Stomach (tissue), 4 donors: ENCODE data around the gene ANKRD53.

Experiments used
- POLR2A ChIP-seq, 4 donors: fragments of 450-650 bp; IDR thresholded peaks; one replicate each; pipeline ENCODE4 v1.6.1; 2016; ENCODE audit warnings: antibody characterized with exemption in 4 of 4, control low read depth in 2 of 4, mild to moderate bottlenecking in 1 of 4, moderate library complexity in 1 of 4
- POLR2AphosphoS5 ChIP-seq, 3 donors: sonication (generic); formaldehyde crosslinking; IDR thresholded peaks; one replicate each; pipeline ENCODE4 v1.6.1; 2016; ENCODE audit warnings: antibody characterized with exemption in 3 of 3
- TF ChIP-seq, protein P1 (sequence below), 7 experiments: fragments of 450-650 bp in 4 of 7; fragments of 200-600 bp in 3 of 7; sonication (generic) in 3 of 7; IDR thresholded peaks; one replicate each; pipeline ENCODE4 v1.5.1; 2016 to 2019; ENCODE audit warnings: antibody characterized with exemption in 7 of 7, control low read depth in 2 of 7, mild to moderate bottlenecking in 1 of 7

DNA sequence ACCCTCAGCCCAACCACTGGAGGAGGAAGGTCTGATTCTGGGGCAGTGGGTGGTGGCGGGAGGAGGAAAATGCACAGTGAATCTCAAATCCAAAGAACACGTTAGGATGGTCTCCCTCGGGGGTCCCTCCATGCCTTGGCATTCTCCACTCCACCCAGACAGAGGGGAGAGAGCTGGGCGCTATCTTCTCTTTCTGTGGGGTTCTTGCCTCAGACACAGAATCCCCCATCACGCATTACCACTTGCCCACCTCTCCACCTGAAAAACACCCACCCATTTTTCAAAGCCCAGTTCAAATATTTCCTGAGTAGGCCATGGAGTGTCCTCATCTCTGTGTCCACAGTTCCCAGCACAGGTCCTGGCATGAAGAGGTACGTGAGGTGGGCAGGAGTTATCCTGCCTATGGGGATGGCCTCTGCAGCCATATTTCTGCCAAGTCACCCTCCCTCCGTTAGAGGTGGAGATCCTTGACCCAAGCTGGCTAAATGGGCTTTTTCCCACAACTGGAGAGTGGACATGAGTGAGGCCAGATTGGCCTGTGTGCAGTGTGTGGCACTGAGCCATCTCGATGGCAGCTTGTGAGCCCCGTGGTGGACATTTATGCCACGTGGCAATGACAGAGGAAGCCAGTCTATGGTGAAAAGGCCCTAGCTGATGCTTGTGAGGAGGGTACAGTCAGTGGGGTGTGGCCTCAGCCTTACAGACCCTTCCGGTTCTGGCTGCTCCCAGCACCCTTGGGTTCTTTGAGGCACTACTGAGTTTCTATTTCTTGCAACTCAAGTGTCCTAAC is 25.7 kb downstream of the ANKRD53 start:
- TF ChIP-seq, protein P1, sequence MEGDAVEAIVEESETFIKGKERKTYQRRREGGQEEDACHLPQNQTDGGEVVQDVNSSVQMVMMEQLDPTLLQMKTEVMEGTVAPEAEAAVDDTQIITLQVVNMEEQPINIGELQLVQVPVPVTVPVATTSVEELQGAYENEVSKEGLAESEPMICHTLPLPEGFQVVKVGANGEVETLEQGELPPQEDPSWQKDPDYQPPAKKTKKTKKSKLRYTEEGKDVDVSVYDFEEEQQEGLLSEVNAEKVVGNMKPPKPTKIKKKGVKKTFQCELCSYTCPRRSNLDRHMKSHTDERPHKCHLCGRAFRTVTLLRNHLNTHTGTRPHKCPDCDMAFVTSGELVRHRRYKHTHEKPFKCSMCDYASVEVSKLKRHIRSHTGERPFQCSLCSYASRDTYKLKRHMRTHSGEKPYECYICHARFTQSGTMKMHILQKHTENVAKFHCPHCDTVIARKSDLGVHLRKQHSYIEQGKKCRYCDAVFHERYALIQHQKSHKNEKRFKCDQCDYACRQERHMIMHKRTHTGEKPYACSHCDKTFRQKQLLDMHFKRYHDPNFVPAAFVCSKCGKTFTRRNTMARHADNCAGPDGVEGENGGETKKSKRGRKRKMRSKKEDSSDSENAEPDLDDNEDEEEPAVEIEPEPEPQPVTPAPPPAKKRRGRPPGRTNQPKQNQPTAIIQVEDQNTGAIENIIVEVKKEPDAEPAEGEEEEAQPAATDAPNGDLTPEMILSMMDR (IDR thresholded peaks at IDR 0.05) = no peak
- TF ChIP-seq POLR2A (IDR thresholded peaks at IDR 0.05) (no peak), POLR2AphosphoS5 (IDR thresholded peaks at IDR 0.05) (no peak)
